A673 (cell line): ENCODE data around the gene SYNRG.

Experiments
- CTCF ChIP-seq: fragments of 300-800, 200-600 bp; sonication (generic); conservative IDR thresholded peaks from 2 replicates; pipeline ENCODE4 v1.5.1; 2017; ENCODE audit warnings: low read depth, mild to moderate bottlenecking, antibody characterized with exemption, low read length, moderate library complexity, mixed read lengths
- EZH2 ChIP-seq: fragments of 200-600 bp; sonication (generic); IDR thresholded peaks from 2 replicates; pipeline ENCODE4 v1.6.1; 2017; ENCODE audit warnings: borderline replicate concordance, low read depth, mild to moderate bottlenecking, mixed read lengths, antibody characterized with exemption, low read length; ENCODE audit not compliant: poor library complexity, severe bottlenecking

DNA sequence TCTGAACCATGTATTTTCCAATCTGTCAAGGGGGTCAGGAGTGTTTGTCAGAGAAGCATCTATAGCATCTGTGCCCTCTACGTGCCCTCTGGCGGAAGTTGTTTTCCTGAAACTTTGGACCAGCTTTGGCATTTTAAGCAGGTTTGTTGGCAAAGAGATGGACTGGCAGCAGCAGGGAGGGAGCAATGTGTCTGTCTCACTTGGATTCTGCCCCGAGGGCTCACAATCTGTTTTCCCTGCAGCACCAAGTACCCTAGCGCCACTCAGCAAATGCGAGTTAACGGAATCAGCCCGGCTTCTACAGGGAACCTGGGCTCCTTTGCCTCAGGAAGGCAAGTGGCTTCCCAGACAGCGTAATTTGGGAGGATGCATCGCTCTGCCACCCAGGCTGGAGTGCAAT lies 102.1 kb downstream of the SYNRG start:
- TF ChIP-seq EZH2 (no peak), CTCF (no peak)
